HG03025 (cell line): Measurements from ENCODE around the gene NCS1.

Experiments
- ATAC-seq: cut with Tn5 transposase; IDR thresholded peaks from one replicate; pipeline ENCODE4 v1.9.1; 2021; ENCODE audit warnings: mild to moderate bottlenecking, moderate library complexity; ENCODE audit not compliant: unreplicated experiment, low FRiP score

Gene NCS1

GRCh38 chr9:130172161-130172857, at the start of gene NCS1:
Gene NCS1, plus strand, starts transcription at chr9:130172404. Its CDS starts 260 bp downstream, at chr9:130172664.
- ATAC-seq = no peak

- no peak for ATAC-seq
Measured at GRCh38 chr9:130122456-130122855, 49.7 kb upstream of the NCS1 start.

- ATAC-seq = no peak
Measured at GRCh38 chr9:130124085-130124860, 47.9 kb upstream of the NCS1 start.

- ATAC-seq = no peak
Measured at GRCh38 chr9:130126721-130127433, 45.3 kb upstream of the NCS1 start.

- ATAC-seq = no peak
Measured at GRCh38 chr9:130128251-130128650, 44.0 kb upstream of the NCS1 start.

- ATAC-seq = no peak
Measured at GRCh38 chr9:130128733-130129431, 43.3 kb upstream of the NCS1 start.

- ATAC-seq = no peak
Measured at GRCh38 chr9:130129432-130130061, 42.7 kb upstream of the NCS1 start.

- no peak for ATAC-seq
Measured at GRCh38 chr9:130132746-130133145, 39.5 kb upstream of the NCS1 start.

GRCh38 chr9:130137081-130137640, 35.0 kb upstream of the NCS1 start:
- no peak for ATAC-seq

- ATAC-seq = no peak
Measured at GRCh38 chr9:130137641-130138081, 34.5 kb upstream of the NCS1 start.

- no peak for ATAC-seq
Measured at GRCh38 chr9:130138171-130138653, 34.0 kb upstream of the NCS1 start.

GRCh38 chr9:130138791-130139190, 33.4 kb upstream of the NCS1 start:
- no peak for ATAC-seq

GRCh38 chr9:130139251-130139650, 33.0 kb upstream of the NCS1 start:
- ATAC-seq = no peak

GRCh38 chr9:130140706-130141105, 31.5 kb upstream of the NCS1 start:
- ATAC-seq = no peak

- ATAC-seq = no peak
Measured at GRCh38 chr9:130142056-130142455, 30.1 kb upstream of the NCS1 start.

- ATAC-seq = no peak
Measured at GRCh38 chr9:130142641-130143040, 29.6 kb upstream of the NCS1 start.

- no peak for ATAC-seq
Measured at GRCh38 chr9:130143279-130143893, 28.8 kb upstream of the NCS1 start.

GRCh38 chr9:130143958-130144366, 28.2 kb upstream of the NCS1 start:
- ATAC-seq = no peak

- ATAC-seq = no peak
Measured at GRCh38 chr9:130144703-130145102, 27.5 kb upstream of the NCS1 start.
